Hepatocyte (in vitro differentiated cells): ENCODE data around the gene CSTPP1.

Experiments used
- EZH2 ChIP-seq: fragments of 200-600 bp; sonication (generic); IDR thresholded peaks from 2 replicates; pipeline ENCODE4 v1.6.1; 2016; ENCODE audit warnings: antibody characterized with exemption, mild to moderate bottlenecking, borderline replicate concordance
- TF ChIP-seq, protein P1 (sequence below): fragments of 200-600 bp; sonication (generic); IDR thresholded peaks from 2 replicates; pipeline ENCODE4 v1.5.1; 2016; ENCODE audit warnings: antibody characterized with exemption, mild to moderate bottlenecking; ENCODE audit not compliant: poor library complexity

DNA sequence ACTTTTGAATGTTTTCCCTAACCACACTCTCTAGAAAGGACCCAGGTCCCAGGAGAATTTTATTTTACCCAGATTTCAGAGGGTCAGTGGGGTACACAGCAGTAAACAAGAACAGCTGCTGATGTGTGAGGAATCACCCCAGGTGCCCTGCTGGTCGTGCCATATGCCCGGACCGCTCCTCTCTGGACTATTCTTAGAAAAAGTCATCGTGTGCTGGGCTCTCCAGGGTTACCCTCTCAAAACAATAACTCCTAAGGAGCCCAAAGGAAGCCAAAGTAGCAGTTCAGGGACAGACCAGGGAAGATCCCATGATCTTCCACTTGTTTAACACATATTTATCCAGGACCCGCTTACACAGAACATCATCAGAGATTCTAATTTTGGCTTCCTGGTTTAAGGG, 47.9 kb upstream of the CSTPP1 start:
- TF ChIP-seq, protein P1, sequence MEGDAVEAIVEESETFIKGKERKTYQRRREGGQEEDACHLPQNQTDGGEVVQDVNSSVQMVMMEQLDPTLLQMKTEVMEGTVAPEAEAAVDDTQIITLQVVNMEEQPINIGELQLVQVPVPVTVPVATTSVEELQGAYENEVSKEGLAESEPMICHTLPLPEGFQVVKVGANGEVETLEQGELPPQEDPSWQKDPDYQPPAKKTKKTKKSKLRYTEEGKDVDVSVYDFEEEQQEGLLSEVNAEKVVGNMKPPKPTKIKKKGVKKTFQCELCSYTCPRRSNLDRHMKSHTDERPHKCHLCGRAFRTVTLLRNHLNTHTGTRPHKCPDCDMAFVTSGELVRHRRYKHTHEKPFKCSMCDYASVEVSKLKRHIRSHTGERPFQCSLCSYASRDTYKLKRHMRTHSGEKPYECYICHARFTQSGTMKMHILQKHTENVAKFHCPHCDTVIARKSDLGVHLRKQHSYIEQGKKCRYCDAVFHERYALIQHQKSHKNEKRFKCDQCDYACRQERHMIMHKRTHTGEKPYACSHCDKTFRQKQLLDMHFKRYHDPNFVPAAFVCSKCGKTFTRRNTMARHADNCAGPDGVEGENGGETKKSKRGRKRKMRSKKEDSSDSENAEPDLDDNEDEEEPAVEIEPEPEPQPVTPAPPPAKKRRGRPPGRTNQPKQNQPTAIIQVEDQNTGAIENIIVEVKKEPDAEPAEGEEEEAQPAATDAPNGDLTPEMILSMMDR = no peak
- TF ChIP-seq EZH2 = no peak
